G401.6 (cell line): Measurements from ENCODE around the gene FAM13A.
"Not testable (repeated sequence)": the region's sequence is repeated elsewhere in the genome, so short reads cannot be mapped to it uniquely, and the experiment has no call there.

Experiments used
- FAIRE-seq: peaks from 2 replicates; lab custom pipeline; 2012; peaks lifted over from hg19 to GRCh38; lab: Jason Lieb, UNC

Gene FAM13A

GRCh38 chr4:88897180-88897579 is 159.8 kb downstream of the FAM13A start:
- no peak for FAIRE-seq

- no peak for FAIRE-seq
These were observed 163.0 kb downstream of the FAM13A start for GRCh38 chr4:88893961-88894360.

- FAIRE-seq, result peak; percentile 76
These were observed 164.3 kb downstream of the FAM13A start for GRCh38 chr4:88892646-88893045.

- FAIRE-seq, result no peak
These were observed 165.3 kb downstream of the FAM13A start for GRCh38 chr4:88891636-88892035.

- not testable (repeated sequence) for FAIRE-seq
These were observed 169.6 kb downstream of the FAM13A start for GRCh38 chr4:88887409-88887808.

- FAIRE-seq, result no peak
These were observed 175.8 kb downstream of the FAM13A start for GRCh38 chr4:88881227-88881569.

- FAIRE-seq, result no peak
These were observed 176.3 kb downstream of the FAM13A start for GRCh38 chr4:88880501-88881226.

GRCh38 chr4:88879991-88880390 is 177.0 kb downstream of the FAM13A start:
- FAIRE-seq, result no peak

GRCh38 chr4:88878642-88879041 is 178.3 kb downstream of the FAM13A start:
- FAIRE-seq, result no peak

- FAIRE-seq, result no peak
These were observed 186.6 kb downstream of the FAM13A start for GRCh38 chr4:88870428-88870827.

- no peak for FAIRE-seq
These were observed 188.5 kb downstream of the FAM13A start for GRCh38 chr4:88868510-88868909.

GRCh38 chr4:88866862-88867550 is 190.0 kb downstream of the FAM13A start:
- FAIRE-seq, result no peak

GRCh38 chr4:88865466-88865865 is 191.5 kb downstream of the FAM13A start:
- FAIRE-seq, result no peak

- no peak for FAIRE-seq
These were observed 191.9 kb downstream of the FAM13A start for GRCh38 chr4:88865046-88865445.

- no peak for FAIRE-seq
These were observed 196.4 kb downstream of the FAM13A start for GRCh38 chr4:88860586-88860985.

GRCh38 chr4:88859191-88859812 is 197.7 kb downstream of the FAM13A start:
- no peak for FAIRE-seq

GRCh38 chr4:88858752-88859151 is 198.2 kb downstream of the FAM13A start:
- FAIRE-seq, result no peak

- no peak for FAIRE-seq
These were observed 199.4 kb downstream of the FAM13A start for GRCh38 chr4:88857588-88857987.

- FAIRE-seq, result no peak
These were observed 202.5 kb downstream of the FAM13A start for GRCh38 chr4:88854481-88854880.

- FAIRE-seq, result not testable (repeated sequence)
These were observed 203.4 kb downstream of the FAM13A start for GRCh38 chr4:88853583-88853982.

- peak; percentile 6 for FAIRE-seq
These were observed 210.7 kb downstream of the FAM13A start for GRCh38 chr4:88846206-88846790.

- no peak for FAIRE-seq
These were observed 213.8 kb downstream of the FAM13A start for GRCh38 chr4:88843067-88843685.

- no peak for FAIRE-seq
These were observed 215.3 kb downstream of the FAM13A start for GRCh38 chr4:88841635-88842034.
